Gastrocnemius medialis (tissue), 4 donors: ENCODE data around the gene MARCHF10. TPM values are rescaled to one million over a fixed set of nuclear protein-coding genes. Genes with fewer than 3 reads are reported as not detected.

Experiments
- ATAC-seq, 2 donors: fragments of 150-250 bp; one replicate each; pipeline ENCODE4 v1.9.1; 2016
- DNase-seq, 2 donors: peaks; one replicate each; pipeline ENCODE4 v3.0.0-alpha.2; 2019
- H3K27ac ChIP-seq, 4 donors: fragments of 200-600 bp; sonication (generic); 1 replicate in 1 of 4; 2 replicates in 3 of 4; pipeline ENCODE4 v1.5.1; 2016 to 2018; ENCODE audit warnings: mild to moderate bottlenecking in 2 of 4, moderate library complexity in 1 of 4
- H3K27me3 ChIP-seq, 3 donors: fragments of 200-600 bp; sonication (generic) in 2 of 3; 1 replicate in 1 of 3; 2 replicates in 2 of 3; pipeline versions ENCODE4 v1.5.1 to v1.6.0; 2016 to 2019; ENCODE audit warnings: mild to moderate bottlenecking in 1 of 3, moderate library complexity in 1 of 3
- H3K36me3 ChIP-seq, 2 donors: fragments of 200-600 bp; sonication (generic) in 1 of 2; one replicate each; pipeline ENCODE4 v1.5.1; 2017 to 2018
- H3K4me1 ChIP-seq, 2 donors: fragments of 200-600 bp; sonication (generic) in 1 of 2; one replicate each; pipeline ENCODE4 v1.5.1; 2016 to 2017; ENCODE audit warnings: mild to moderate bottlenecking in 2 of 2
- H3K4me3 ChIP-seq, 4 donors: fragments of 200-600 bp; sonication (generic) in 3 of 4; 1 replicate in 1 of 4; 2 replicates in 3 of 4; pipeline ENCODE4 v1.5.1; 2016 to 2019; ENCODE audit warnings: mild to moderate bottlenecking in 2 of 4
- H3K9me3 ChIP-seq, 3 donors: fragments of 200-600 bp; sonication (generic) in 2 of 3; 1 replicate in 1 of 3; 2 replicates in 2 of 3; pipeline ENCODE4 v1.5.1; 2016 to 2019
- CTCF ChIP-seq, 5 experiments: fragments of 450-650 bp in 3 of 5; fragments of 200-600 bp in 2 of 5; sonication (generic) in 2 of 5; IDR thresholded peaks in 4 of 5; conservative IDR thresholded peaks in 1 of 5; 1 replicate in 4 of 5; 2 replicates in 1 of 5; pipeline ENCODE4 v1.5.1; 2016 to 2019; ENCODE audit warnings: antibody characterized with exemption in 5 of 5, mild to moderate bottlenecking in 3 of 5, moderate library complexity in 3 of 5
- POLR2A ChIP-seq, 2 donors: fragments of 450-650 bp; IDR thresholded peaks; one replicate each; pipeline ENCODE4 v1.6.1; 2017; ENCODE audit warnings: antibody characterized with exemption in 2 of 2, mild to moderate bottlenecking in 2 of 2, moderate library complexity in 2 of 2
- in situ Hi-C, 4 donors: fragments of 200-750 bp; cut with MboI; loops; one replicate each; pipeline versions ENCODE4 v1.15.0 to v1.8.0; 2017; ENCODE audit warnings: low sequenced_read_pairs in 4 of 4
- intact Hi-C: fragments of 100-400 bp; cut with DNase I; formaldehyde crosslinking; loops from one replicate; pipeline ENCODE4 v1.15.1; 2023; ENCODE audit warnings: low total_unique reads
- total RNA-seq, 4 donors: library from RNA; depleted of rRNA; stranded (reverse); fragments of >200 nt; gene quantifications; one replicate each; pipeline versions ENCODE4 v1.1.0 to v1.2.3, GENCODE V29; 2016

The MARCHF10 gene
- total RNA-seq, 4 donors from 2014 or later = not detected

GRCh38 chr17:62825182-62825581 is 17.1 kb upstream of the MARCHF10 start:
- no peaks in the 10 kb centered on the region for H3K27me3 ChIP-seq
- in situ Hi-C loops (no loop called here), intact Hi-C loops (no loop called here)
- DNase-seq (no peak), ATAC-seq (no peak)
- no peak overlapping the region for H3K27ac ChIP-seq
- no peaks in the 10 kb centered on the region for H3K9me3 ChIP-seq
- no peak overlapping the region for H3K4me3 ChIP-seq
- H3K36me3 ChIP-seq = no peaks in the 10 kb centered on the region
- no peaks in the 10 kb centered on the region for H3K4me1 ChIP-seq
- TF ChIP-seq POLR2A (IDR thresholded peaks at IDR 0.05) (no peak), CTCF (IDR thresholded peaks at IDR 0.05 in 4 of 5, conservative IDR thresholded peaks at IDR 0.05 in 1 of 5) (no peak)

- DNase-seq (no peak), ATAC-seq (no peak)
- H3K27me3 ChIP-seq = no peaks in the 10 kb centered on the region
- no peak overlapping the region for H3K4me3 ChIP-seq
- intact Hi-C loops = no loop called here
- no peak for TF ChIP-seq CTCF (IDR thresholded peaks at IDR 0.05 in 4 of 5, conservative IDR thresholded peaks at IDR 0.05 in 1 of 5)
- TF ChIP-seq POLR2A (IDR thresholded peaks at IDR 0.05) = no peak
- no peaks in the 10 kb centered on the region for H3K36me3 ChIP-seq
- H3K4me1 ChIP-seq = no peaks in the 10 kb centered on the region
- H3K9me3 ChIP-seq = no peaks in the 10 kb centered on the region
- in situ Hi-C loops = loop anchor here in 1 of 4 donors (25.0 kb wide), 1 partner anchor 162 kb away; no protein-coding TSS in a partner anchor
- no peak overlapping the region for H3K27ac ChIP-seq
These were observed 16.4 kb upstream of the MARCHF10 start for GRCh38 chr17:62824290-62825131.

GRCh38 chr17:62823111-62823893 is 15.2 kb upstream of the MARCHF10 start:
- Histone ChIP-seq H3K27me3 (no peaks in the 10 kb centered on the region), H3K27ac (no peak overlapping the region), H3K4me1 (no peaks in the 10 kb centered on the region), H3K36me3 (no peaks in the 10 kb centered on the region), H3K9me3 (no peaks in the 10 kb centered on the region), H3K4me3 (no peak overlapping the region)
- no peak for DNase-seq
- intact Hi-C loops (no loop called here), in situ Hi-C loops (loop anchor here in 1 of 4 donors (25.0 kb wide), 1 partner anchor 161 kb away; no protein-coding TSS in a partner anchor)
- ATAC-seq = no peak
- TF ChIP-seq CTCF (IDR thresholded peaks at IDR 0.05 in 4 of 5, conservative IDR thresholded peaks at IDR 0.05 in 1 of 5) (no peak), POLR2A (IDR thresholded peaks at IDR 0.05) (no peak)

- no peak overlapping the region for H3K27ac ChIP-seq
- in situ Hi-C loops = loop anchor here in 1 of 4 donors (25.0 kb wide), 1 partner anchor 160 kb away; no protein-coding TSS in a partner anchor
- ATAC-seq = no peak
- no peak overlapping the region for H3K4me3 ChIP-seq
- H3K36me3 ChIP-seq = no peaks in the 10 kb centered on the region
- no peaks in the 10 kb centered on the region for H3K9me3 ChIP-seq
- no peak for DNase-seq
- H3K27me3 ChIP-seq = no peaks in the 10 kb centered on the region
- H3K4me1 ChIP-seq = no peaks in the 10 kb centered on the region
- intact Hi-C loops = no loop called here
- TF ChIP-seq POLR2A (IDR thresholded peaks at IDR 0.05) (no peak), CTCF (IDR thresholded peaks at IDR 0.05 in 4 of 5, conservative IDR thresholded peaks at IDR 0.05 in 1 of 5) (no peak)
These were observed 14.2 kb upstream of the MARCHF10 start for GRCh38 chr17:62822080-62822904.
